Heart left ventricle (tissue), 16 donors: Measurements from ENCODE around the gene FGA. TPM values are rescaled to one million over a fixed set of nuclear protein-coding genes. Genes with fewer than 3 reads are reported as not detected.

ENCODE experiments used
- ATAC-seq, 4 donors: fragments of 200-7000 bp; cut with Tn5 transposase; one replicate each; pipeline ENCODE4 v1.9.1; 2020 to 2022; ENCODE audit warnings: moderate library complexity in 4 of 4, mild to moderate bottlenecking in 3 of 4, moderate number of reproducible peaks in 1 of 4
- DNase-seq, 5 donors: peaks; one replicate each; pipeline ENCODE4 v3.0.0-alpha.2; 2020
- H3K27ac ChIP-seq, 12 donors: fragments of 200-600 bp; sonication (generic) in 4 of 12; one replicate each; pipeline versions ENCODE4 v1.5.0 to v1.8.0; 2016 to 2022; ENCODE audit warnings: mild to moderate bottlenecking in 2 of 12
- H3K27me3 ChIP-seq, 9 donors: fragments of 200-600 bp; sonication (generic) in 2 of 9; one replicate each; pipeline versions ENCODE4 v1.5.1 to v1.8.0; 2016 to 2022; ENCODE audit warnings: mild to moderate bottlenecking in 3 of 9
- H3K36me3 ChIP-seq, 9 donors: fragments of 200-600 bp; sonication (generic) in 2 of 9; one replicate each; pipeline versions ENCODE4 v1.5.0 to v1.8.0; 2018 to 2022; ENCODE audit warnings: mild to moderate bottlenecking in 2 of 9
- H3K4me1 ChIP-seq, 12 donors: fragments of 200-600 bp; sonication (generic) in 4 of 12; one replicate each; pipeline versions ENCODE4 v1.5.0 to v1.8.0; 2016 to 2022; ENCODE audit warnings: mild to moderate bottlenecking in 3 of 12
- H3K4me3 ChIP-seq, 12 donors: fragments of 200-600 bp; sonication (generic) in 4 of 12; one replicate each; pipeline versions ENCODE4 v1.5.0 to v1.8.0; 2017 to 2022; ENCODE audit warnings: mild to moderate bottlenecking in 9 of 12, moderate library complexity in 4 of 12
- H3K9me3 ChIP-seq, 12 donors: fragments of 200-600 bp; sonication (generic) in 4 of 12; one replicate each; pipeline versions ENCODE4 v1.5.0 to v1.8.0; 2016 to 2022; ENCODE audit warnings: mild to moderate bottlenecking in 1 of 12
- CTCF ChIP-seq, 12 donors: fragments of 200-600 bp; sonication (generic) in 4 of 12; IDR thresholded peaks; one replicate each; pipeline versions ENCODE4 v1.5.0 to v1.8.0; 2018 to 2022; ENCODE audit warnings: antibody characterized with exemption in 12 of 12, mild to moderate bottlenecking in 5 of 12
- POLR2A ChIP-seq, 2 donors: fragments of 450-650 bp; IDR thresholded peaks; one replicate each; pipeline ENCODE4 v1.6.1; 2017; ENCODE audit warnings: antibody characterized with exemption in 2 of 2, mild to moderate bottlenecking in 2 of 2, moderate library complexity in 2 of 2
- WGBS, 4 donors: extraction: QIAGEN DNeasy Blood & Tissue Kit in 2 of 4; methylation state at CpG; one replicate each; pipeline versions ENCODE4 v1.1.5 to v1.1.7; 2013 to 2018; 5-methylcytosine and 5-hydroxymethylcytosine counted together
- intact Hi-C, 10 donors: fragments of 100-400 bp; cut with DNase I; formaldehyde crosslinking; loops; one replicate each; pipeline versions ENCODE4 v1.11.1 to v1.14.2; 2022
- polyA plus RNA-seq, 2 donors: library from polyadenylated mRNA; stranded (reverse); fragments of 200-250 nt; gene quantifications; one replicate each; pipeline ENCODE4 v1.2.3, GENCODE V29; 2013
- total RNA-seq, 9 donors: library from RNA; depleted of rRNA in 2 of 9; stranded (reverse); fragments of >200 nt in 2 of 9; fragmentation: NEBNext Ultra II Directional in 3 of 9; extraction: Animal tissue kit (Norgen Biotek cat#: 25700) in 3 of 9; gene quantifications; one replicate each; pipeline versions ENCODE4 v1.1.0 to v1.2.4, GENCODE V29; 2016 to 2023
- donor health status: ischemic (EF 13 %, LVEDD 7.1; RV severe dilation, severe dysfunction).
- donor health status: healthy with polysubstance abuse.
- donor health status: DM: no; HTN: yes; CAD: no.
- donor health status: DM: no; HTN: no; CAD: no.
- donor health status: ischemic (EF 25% LVEDD 6.9; RV normal size, moderate dysfunction).
- donor health status: ischemic (EF 25% LVEDD 5.7; RV mildly dilated, moderate dysfunction).
- donor health status: healthy.
- donor health status: DM: yes; HTN: yes; CAD: no.
- donor health status: ischemic (EF 35%, LVEDD 5.7; RV mildly dilated, moderate dysfunction).
- donor health status: nonischemic (EF 11% LVEDD 7.7; RV severe dilation, severe dysfunction).
- donor health status: DM: yes; HTN: yes; CAD: no.
- donor health status: PGD.
- donor health status: ischemic (EF 29% LVEDD 5.4; RV normal size, mild dysfunction).
- donor health status: nonischemic (EF 23%, LVEDD 6.1; RV moderate dilation, normal function).

The FGA gene
- total and polyA plus RNA-seq, 11 donors, result 0.25 to 0.77 (median 0.32) TPM; not detected in 8

GRCh38 chr4:154565704-154566103 is 24.8 kb downstream of the FGA start:
- TF ChIP-seq CTCF (IDR thresholded peaks at IDR 0.05) (no peak), POLR2A (IDR thresholded peaks at IDR 0.05) (no peak)
- no peaks in the 10 kb centered on the region for H3K36me3 ChIP-seq
- H3K9me3 ChIP-seq, result no peaks in the 10 kb centered on the region
- DNase-seq, result no peak
- no peak overlapping the region for H3K27ac ChIP-seq
- WGBS, 4 donors, result 82 to 85% (median 84%) methylated on average over 6 of the region's 6 CpGs
- H3K4me3 ChIP-seq, result no peak overlapping the region
- no peaks in the 10 kb centered on the region for H3K27me3 ChIP-seq
- no peak for ATAC-seq
- H3K4me1 ChIP-seq, result no peaks in the 10 kb centered on the region
- intact Hi-C loops, result loop anchor here in 1 of 10 donors (10.0 kb wide), 1 partner anchor 199 kb away; no protein-coding TSS in a partner anchor

- WGBS, 4 donors, result 90 to 92% (median 91%) methylated on average over 1 of the region's 1 CpG
- no peak overlapping the region for H3K27ac ChIP-seq
- H3K4me3 ChIP-seq, result no peak overlapping the region
- H3K9me3 ChIP-seq, result no peaks in the 10 kb centered on the region
- intact Hi-C loops, result loop anchor here in 1 of 10 donors (10.0 kb wide), 1 partner anchor 200 kb away; no protein-coding TSS in a partner anchor
- no peaks in the 10 kb centered on the region for H3K27me3 ChIP-seq
- TF ChIP-seq POLR2A (IDR thresholded peaks at IDR 0.05) (no peak), CTCF (IDR thresholded peaks at IDR 0.05) (no peak)
- H3K36me3 ChIP-seq, result no peaks in the 10 kb centered on the region
- no peak for ATAC-seq
- H3K4me1 ChIP-seq, result no peaks in the 10 kb centered on the region
- no peak for DNase-seq
Observed at GRCh38 chr4:154564311-154564710, 26.2 kb downstream of the FGA start.

- TF ChIP-seq POLR2A (IDR thresholded peaks at IDR 0.05) (no peak), CTCF (IDR thresholded peaks at IDR 0.05) (no peak)
- intact Hi-C loops, result loop anchor here in 1 of 10 donors (10.0 kb wide), 1 partner anchor 202 kb away; no protein-coding TSS in a partner anchor
- DNase-seq (no peak), ATAC-seq (no peak)
- Histone ChIP-seq H3K9me3 (no peaks in the 10 kb centered on the region), H3K36me3 (no peaks in the 10 kb centered on the region), H3K27me3 (no peaks in the 10 kb centered on the region), H3K27ac (no peak within 1 kb of the TSS), H3K4me3 (no peak within 1 kb of the TSS), H3K4me1 (no peaks in the 10 kb centered on the region)
- WGBS, 4 donors, result 63 to 68% (median 67%) methylated on average over 2 of the region's 2 CpGs
Observed at GRCh38 chr4:154562697-154563254, 27.8 kb downstream of the FGA start, which contains the start of gene FGB. TSS of gene FGB (plus strand) at chr4:154563011. CDS start at chr4:154563019, 8 bp downstream.

- no peaks in the 10 kb centered on the region for H3K4me1 ChIP-seq
- no peaks in the 10 kb centered on the region for H3K36me3 ChIP-seq
- H3K4me3 ChIP-seq, result no peak overlapping the region
- H3K27ac ChIP-seq, result no peak overlapping the region
- no peak for TF ChIP-seq CTCF (IDR thresholded peaks at IDR 0.05)
- TF ChIP-seq POLR2A (IDR thresholded peaks at IDR 0.05), result no peak
- ATAC-seq (no peak), DNase-seq (no peak)
- WGBS, 4 donors, result 71 to 78% (median 74%) methylated on average over 4 of the region's 4 CpGs
- H3K27me3 ChIP-seq, result no peaks in the 10 kb centered on the region
- intact Hi-C loops, result loop anchor here in 1 of 10 donors (10.0 kb wide), 1 partner anchor 204 kb away; no protein-coding TSS in a partner anchor
- no peaks in the 10 kb centered on the region for H3K9me3 ChIP-seq
Observed at GRCh38 chr4:154560824-154561231, 29.7 kb downstream of the FGA start.
